Activated T-cell treated with anti-CD3 and anti-CD28 coated beads, Interleukin-2, amount 50 U/mL, for 72 hours (primary cell): ENCODE results near the gene CATSPER4. TPM values are rescaled to one million over a fixed set of nuclear protein-coding genes. Genes with fewer than 3 reads are reported as not detected.
"Not testable (repeated sequence)": the region's sequence is repeated elsewhere in the genome, so short reads cannot be mapped to it uniquely, and the experiment has no call there.

Source experiments
- ATAC-seq, 2 donors: fragments of 150-1000 bp; cut with Tn5 transposase; replicated peaks in 1 of 2; 2 replicates each; pipeline ENCODE4 v1.10.0; 2021; ENCODE audit warnings: moderate library complexity in 2 of 2, mild to moderate bottlenecking in 1 of 2
- DNase-seq, 2 donors: peaks; one replicate each; pipeline ENCODE4 v3.0.0; 2021 to 2022; ENCODE audit warnings: mixed read lengths in 1 of 2
- H3K27ac Mint-ChIP-seq: one replicate; pipeline ENCODE4 v1.8.0; 2022; ENCODE audit warnings: mild to moderate bottlenecking, moderate library complexity, mixed read lengths
- H3K27me3 Mint-ChIP-seq: one replicate; pipeline ENCODE4 v1.8.0; 2022; ENCODE audit warnings: low read depth, mixed read lengths
- H3K36me3 Mint-ChIP-seq, 2 donors: one replicate each; pipeline ENCODE4 v1.8.0; 2022; ENCODE audit warnings: mixed read lengths in 2 of 2, mild to moderate bottlenecking in 1 of 2; ENCODE audit not compliant: insufficient read depth in 2 of 2
- H3K4me1 Mint-ChIP-seq: one replicate; pipeline ENCODE4 v1.8.0; 2022; ENCODE audit warnings: low read depth, mixed read lengths
- H3K4me3 Mint-ChIP-seq, 2 donors: one replicate each; pipeline ENCODE4 v1.8.0; 2022; ENCODE audit warnings: mild to moderate bottlenecking in 2 of 2, mixed read lengths in 2 of 2, moderate library complexity in 2 of 2
- H3K9me3 Mint-ChIP-seq, 2 donors: one replicate each; pipeline ENCODE4 v1.8.0; 2022; ENCODE audit warnings: mixed read lengths in 2 of 2
- total RNA-seq, 2 donors: library from RNA; stranded (reverse); gene quantifications; one replicate each; pipeline ENCODE4 v1.2.3, GENCODE V29; 2022

Gene CATSPER4
- total RNA-seq, 2 donors from 2014 or later: 0.19 TPM; not detected in 1

DNA sequence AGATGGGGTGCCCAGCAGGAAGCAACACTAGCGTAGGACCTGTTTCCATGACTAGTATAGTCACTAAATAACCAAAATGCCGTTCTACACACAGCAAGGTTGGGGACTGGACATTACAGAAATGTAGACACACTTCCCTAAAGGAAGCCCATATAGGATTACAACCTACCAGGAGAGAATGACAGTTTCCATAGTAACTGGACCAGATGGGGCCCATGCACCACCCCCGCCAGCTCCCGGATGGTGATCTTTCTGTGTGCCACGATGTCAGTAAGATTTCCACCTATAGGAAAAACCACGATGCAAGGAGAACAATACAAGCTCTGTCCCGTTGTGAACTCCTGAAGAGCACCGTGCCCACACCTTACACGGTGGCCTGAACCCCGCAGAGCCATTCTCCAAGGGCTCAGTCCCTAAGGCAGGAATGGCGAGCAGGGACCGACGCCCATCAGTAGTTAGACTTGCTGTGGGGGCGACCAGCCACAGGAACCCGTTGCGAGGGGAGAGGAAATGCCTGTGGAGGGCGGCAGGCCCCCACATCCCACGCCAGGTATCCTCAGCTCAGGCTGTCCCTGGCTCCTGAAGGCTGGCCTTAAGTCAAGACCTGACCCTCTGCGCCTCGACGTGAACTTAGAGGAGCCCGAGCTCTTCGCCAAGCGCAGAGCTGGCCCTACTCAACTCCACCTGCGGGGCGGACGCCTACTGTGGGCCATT, 30.0 kb downstream of the CATSPER4 start:
- Mint-ChIP-seq H3K27me3 (peaks cover under 1% of the 10 kb centered on the region), H3K4me1 (peaks cover 5% of the 10 kb centered on the region), H3K4me3 (no peak overlapping the region), H3K9me3 (no peaks in the 10 kb centered on the region), H3K27ac (no peak overlapping the region), H3K36me3 (no peaks in the 10 kb centered on the region)
- DNase-seq (no peak), ATAC-seq (no peak)

DNA sequence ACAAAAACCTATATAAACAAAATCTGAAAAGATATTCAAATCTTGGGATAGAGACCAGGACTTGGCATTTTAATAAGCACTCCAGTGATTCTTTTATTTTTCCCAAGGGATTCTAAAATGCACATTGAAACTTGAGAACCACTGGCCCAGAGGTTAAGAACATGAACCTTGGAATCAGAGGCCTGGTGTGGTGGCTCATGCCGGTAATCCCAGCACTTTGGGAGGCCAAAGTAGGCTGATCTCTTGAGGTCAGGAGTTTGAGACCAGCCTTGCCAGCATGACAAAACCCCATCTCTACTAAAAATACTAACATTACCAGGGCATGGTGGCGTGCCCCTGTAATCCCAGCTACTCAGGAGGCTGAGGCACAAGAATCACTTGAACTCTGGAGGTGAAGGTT, 30.7 kb downstream of the CATSPER4 start:
- ATAC-seq: no peak
- Mint-ChIP-seq H3K36me3 (peaks cover 0 to 6% of the 10 kb centered on the region in 2 donors), H3K9me3 (no peaks in the 10 kb centered on the region)

DNA sequence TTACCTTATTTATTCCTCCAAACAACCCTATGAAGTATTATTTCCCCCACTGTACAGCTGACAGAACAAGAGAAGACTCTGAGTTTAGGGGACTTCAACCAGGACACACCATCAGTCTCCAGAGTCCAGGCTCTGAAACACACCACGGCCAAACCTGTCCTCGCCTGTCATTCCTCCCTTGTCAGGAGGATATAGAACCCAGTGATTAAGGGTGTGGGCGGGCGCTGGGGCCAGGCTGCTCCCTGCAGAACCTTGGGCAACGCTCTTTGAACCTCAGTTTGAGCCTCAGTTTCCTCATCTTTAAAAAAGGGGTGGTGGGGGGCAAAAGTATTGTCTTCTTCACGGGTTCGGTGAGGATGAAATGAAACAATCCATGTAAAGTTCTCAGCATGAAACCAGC, 34.2 kb downstream of the CATSPER4 start:
- no peak for ATAC-seq
- H3K36me3 Mint-ChIP-seq: peaks cover 0 to 6% of the 10 kb centered on the region in 2 donors
- peaks cover 15% of the 10 kb centered on the region for H3K4me1 Mint-ChIP-seq
- DNase-seq: no peak
- H3K27me3 Mint-ChIP-seq: peaks cover 12% of the 10 kb centered on the region
- no peaks in the 10 kb centered on the region for H3K9me3 Mint-ChIP-seq
- peak overlapping the region in 1 of 2 donors; percentile 78 for H3K4me3 Mint-ChIP-seq
- H3K27ac Mint-ChIP-seq: no peak overlapping the region

More for the DNA sequence above, 30.7 kb downstream of the CATSPER4 start:
- Mint-ChIP-seq H3K27me3 (peaks cover 8% of the 10 kb centered on the region), H3K4me1 (peaks cover 12% of the 10 kb centered on the region), H3K4me3 (no peak overlapping the region), H3K27ac (no peak overlapping the region)
- DNase-seq: no peak

DNA sequence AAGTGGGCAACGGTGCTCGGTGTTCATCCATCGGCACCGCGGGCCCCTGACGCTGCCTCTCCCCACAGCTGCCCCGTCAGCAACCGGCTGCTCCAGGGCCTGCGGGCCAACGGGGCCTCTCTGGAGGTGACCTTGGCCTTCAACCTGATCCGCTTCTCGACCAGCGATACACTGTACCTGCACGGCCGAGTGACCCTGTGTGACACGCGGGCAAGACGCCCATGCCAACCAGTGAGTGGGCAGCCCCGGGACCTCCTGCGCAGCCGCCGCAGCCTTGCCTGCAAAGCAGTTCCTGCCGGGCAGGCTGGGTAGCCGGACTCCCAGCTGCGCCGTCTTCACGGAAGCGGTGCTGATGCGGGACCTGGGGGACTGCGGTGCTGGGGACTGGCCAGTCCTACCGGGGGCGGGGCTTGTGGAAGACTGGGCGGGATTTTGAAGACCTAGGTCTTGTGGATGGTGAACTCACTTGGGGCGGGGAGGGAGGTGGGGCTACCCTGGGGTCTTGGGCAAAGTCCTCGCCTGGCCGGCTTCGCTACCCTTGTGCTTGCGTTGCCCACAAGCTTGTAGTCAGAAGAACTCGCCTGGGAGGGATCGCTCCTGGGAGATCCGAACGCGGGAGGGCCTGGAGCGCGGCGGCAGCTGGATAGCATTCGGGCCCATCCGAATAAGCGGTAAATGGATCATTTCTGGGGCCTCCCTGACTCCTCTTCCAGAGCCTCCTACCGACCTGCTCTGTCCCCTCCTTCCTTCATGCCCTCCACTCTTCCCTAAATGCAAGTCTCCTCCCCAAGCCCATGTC, 34.8 kb downstream of the CATSPER4 start:
- Mint-ChIP-seq H3K4me3 (peak overlapping the region; percentile 67 to 78), H3K27me3 (peaks cover 12% of the 10 kb centered on the region), H3K4me1 (peaks cover 15% of the 10 kb centered on the region), H3K9me3 (no peaks in the 10 kb centered on the region), H3K27ac (no peak overlapping the region), H3K36me3 (peaks cover 0 to 6% of the 10 kb centered on the region in 2 donors)
- ATAC-seq (peak; percentile 91 to 92), DNase-seq (peak; percentile 54 to 72)

DNA sequence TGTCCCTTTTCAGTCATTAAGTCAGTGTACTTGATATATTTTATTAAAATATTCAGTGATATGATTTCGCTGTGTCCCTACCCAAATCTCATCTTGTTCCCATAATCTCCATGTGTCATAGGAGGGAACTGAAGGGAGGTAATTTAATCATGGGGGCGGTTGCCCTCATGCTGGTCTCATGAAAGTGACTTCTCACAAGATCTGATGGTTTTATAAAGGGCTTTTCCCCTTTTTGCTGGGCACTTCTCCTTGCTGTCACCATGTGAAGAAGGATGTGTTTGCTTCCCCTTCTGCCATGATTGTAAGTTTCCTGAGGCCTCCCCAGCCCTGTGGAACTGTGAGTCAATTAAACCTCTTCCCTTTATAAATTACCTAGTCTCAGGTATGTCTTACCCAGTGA, 40.3 kb downstream of the CATSPER4 start:
- ATAC-seq, H3K4me3 Mint-ChIP-seq, H3K27me3 Mint-ChIP-seq, H3K36me3 Mint-ChIP-seq, DNase-seq, H3K9me3 Mint-ChIP-seq, H3K27ac Mint-ChIP-seq: not testable (repeated sequence)
- H3K4me1 Mint-ChIP-seq: peaks cover 20% of the 10 kb centered on the region

DNA sequence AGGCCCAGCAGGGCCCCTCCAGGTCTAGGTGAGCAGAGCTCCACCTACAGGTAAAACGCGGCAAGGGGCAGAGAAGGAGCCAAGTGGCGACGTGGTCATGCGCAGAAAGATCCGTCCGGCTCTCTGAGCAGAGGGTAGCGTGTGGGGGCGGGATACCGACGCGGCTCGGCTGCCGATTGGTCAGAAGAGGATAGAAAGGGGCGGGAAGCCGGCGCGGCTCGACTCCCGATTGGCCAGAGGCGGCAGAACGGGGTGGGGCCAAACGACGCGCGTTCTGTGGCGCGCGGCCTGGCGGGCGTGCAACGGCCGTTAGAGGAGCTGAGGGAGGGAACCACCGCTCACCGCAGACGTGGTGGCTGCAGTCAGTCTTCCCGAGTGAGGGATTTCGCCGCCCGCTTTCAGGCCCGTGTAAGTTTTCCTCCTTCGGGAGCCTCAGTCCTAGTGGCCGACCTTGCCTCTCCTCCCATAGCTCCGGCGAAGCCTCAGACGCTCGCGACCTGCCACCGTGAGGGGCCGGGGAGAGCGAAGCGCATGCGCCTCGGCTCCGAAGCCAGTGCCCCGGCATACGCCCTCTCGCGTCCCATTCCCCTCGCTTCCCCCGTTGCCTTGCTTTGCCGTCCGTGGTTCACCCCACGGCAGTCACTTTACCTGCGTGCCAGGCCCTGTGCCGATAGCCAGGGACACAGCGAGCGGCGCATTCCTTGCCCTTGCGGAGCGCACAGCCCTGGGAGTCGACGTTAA, 43.7 kb downstream of the CATSPER4 start, which contains the start of gene CEP85:
TSS of gene CEP85 (plus strand) at position 298 of the 741 bp plus-strand sequence. CDS start 5,584 bp downstream, outside the sequence.
- Mint-ChIP-seq H3K27me3 (no peaks in the 10 kb centered on the region), H3K4me3 (peak within 1 kb of the TSS; percentile 96 to 99), H3K36me3 (peaks cover 0 to 2% of the 10 kb centered on the region in 2 donors), H3K27ac (peak within 1 kb of the TSS; percentile 96), H3K4me1 (peaks cover 36% of the 10 kb centered on the region), H3K9me3 (no peaks in the 10 kb centered on the region)
- peak; percentile 95 for ATAC-seq
- DNase-seq: peak; percentile 99

DNA sequence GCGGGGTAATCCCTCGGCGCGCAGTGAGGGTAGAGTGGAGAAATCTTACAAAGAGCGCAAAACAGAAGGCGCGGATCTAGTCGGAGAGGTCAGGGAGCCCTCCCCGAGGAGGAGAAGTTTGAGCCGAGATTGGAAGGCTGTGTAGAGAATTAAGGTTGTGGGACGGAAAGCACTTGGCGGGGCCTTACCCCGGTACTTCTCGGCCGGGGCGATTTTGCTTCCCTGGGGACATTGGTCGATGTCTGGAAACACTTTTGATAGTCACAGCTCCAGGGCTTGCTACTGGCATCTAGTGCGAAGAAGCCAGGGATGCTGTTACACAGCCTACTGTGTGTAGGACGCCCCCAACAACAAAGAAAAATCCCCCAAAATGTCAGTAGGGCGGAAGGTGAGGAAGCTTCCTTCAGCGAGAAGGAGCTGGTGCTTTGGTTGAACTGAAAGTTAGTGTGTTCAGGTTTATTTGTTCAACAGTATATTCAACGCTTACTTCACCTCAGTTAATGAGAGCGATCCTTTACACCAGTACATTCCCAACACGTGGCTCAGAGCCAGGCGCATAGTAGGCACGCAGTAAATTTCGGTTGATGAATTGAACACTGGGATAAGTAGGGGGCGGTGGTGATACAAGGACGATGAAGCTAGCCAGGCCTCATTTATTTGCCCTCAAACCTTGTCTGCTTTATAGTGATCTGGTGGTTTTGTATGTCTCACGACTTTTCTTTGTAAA, 44.4 kb downstream of the CATSPER4 start:
- Mint-ChIP-seq H3K9me3 (no peaks in the 10 kb centered on the region), H3K4me3 (peak overlapping the region; percentile 96 to 99)
- peak in 1 of 2 donors; percentile 15 for DNase-seq

DNA sequence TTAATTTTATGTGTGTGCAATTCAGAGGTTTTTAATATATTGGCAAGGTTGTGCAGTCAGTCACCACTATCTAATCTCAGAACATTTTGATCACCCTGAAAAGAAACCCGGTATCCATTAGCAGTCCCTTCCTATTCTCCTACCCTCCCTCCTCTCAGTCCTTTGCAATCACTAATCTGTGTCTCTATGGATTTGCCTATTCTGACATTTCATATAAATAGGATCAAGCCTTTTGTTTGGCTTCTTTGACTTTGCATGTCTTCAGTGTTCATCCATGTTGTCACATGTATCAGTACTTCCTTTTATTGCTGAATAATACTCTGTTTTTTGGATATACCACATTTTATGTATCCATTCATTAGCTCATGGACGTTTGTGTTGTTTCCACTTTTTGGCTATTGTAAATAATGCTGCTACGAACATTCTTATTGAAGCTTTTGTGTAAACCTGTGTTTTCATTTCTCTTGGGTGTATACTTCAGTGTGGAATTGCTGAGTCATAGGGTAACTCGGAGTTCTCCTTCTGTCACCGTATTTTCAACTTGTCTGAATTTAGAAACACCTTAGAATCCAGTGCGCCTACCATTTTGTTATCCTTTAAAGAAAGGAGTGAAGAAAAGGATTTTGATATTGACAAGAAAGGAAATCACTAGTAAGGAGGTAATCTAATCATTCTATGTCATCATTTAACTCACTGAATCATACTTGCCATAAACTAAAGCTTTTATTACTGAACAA, 47.0 kb downstream of the CATSPER4 start:
- Mint-ChIP-seq H3K27me3 (no peaks in the 10 kb centered on the region), H3K9me3 (no peaks in the 10 kb centered on the region), H3K36me3 (peaks cover 0 to 2% of the 10 kb centered on the region in 2 donors), H3K4me3 (peak overlapping the region; percentile 41 to 96), H3K27ac (peak overlapping the region; percentile 43), H3K4me1 (peaks cover 36% of the 10 kb centered on the region)
- no peak for DNase-seq
- ATAC-seq: no peak

More for the DNA sequence above, 44.4 kb downstream of the CATSPER4 start:
- no peak for ATAC-seq
- no peaks in the 10 kb centered on the region for H3K27me3 Mint-ChIP-seq
- H3K4me1 Mint-ChIP-seq: peaks cover 36% of the 10 kb centered on the region
- H3K27ac Mint-ChIP-seq: peak overlapping the region; percentile 96
- peaks cover 0 to 2% of the 10 kb centered on the region in 2 donors for H3K36me3 Mint-ChIP-seq

DNA sequence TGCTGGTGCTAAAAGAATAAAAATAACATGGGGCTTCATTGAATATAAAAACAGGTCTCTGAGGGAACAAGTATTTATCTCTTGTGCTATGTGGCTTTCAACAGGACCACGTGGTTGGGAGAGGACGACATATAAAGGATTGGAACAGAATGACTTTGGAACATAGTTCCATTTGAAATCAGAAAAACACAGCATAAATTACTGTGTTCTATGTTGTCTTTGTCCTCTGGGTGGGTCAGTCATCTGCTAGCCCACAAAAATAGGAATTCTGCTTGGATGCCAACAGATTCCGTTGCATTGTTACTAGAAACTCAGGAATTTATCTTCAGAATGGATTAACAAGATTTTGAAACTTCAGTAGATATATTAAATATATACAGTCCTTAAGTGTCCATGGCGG, 49.5 kb downstream of the CATSPER4 start:
- no peaks in the 10 kb centered on the region for H3K27me3 Mint-ChIP-seq

More for the DNA sequence above, 49.5 kb downstream of the CATSPER4 start:
- H3K9me3 Mint-ChIP-seq: no peaks in the 10 kb centered on the region
- DNase-seq (no peak), ATAC-seq (no peak)
- peaks cover 0 to 11% of the 10 kb centered on the region in 2 donors for H3K36me3 Mint-ChIP-seq
- H3K4me3 Mint-ChIP-seq: no peak overlapping the region
- H3K4me1 Mint-ChIP-seq: peaks cover 30% of the 10 kb centered on the region
- H3K27ac Mint-ChIP-seq: no peak overlapping the region
